Fibroblast of the conjunctiva (primary cell): ENCODE measurements around the gene REST.
A peak's percentile ranks its signal among the peaks of the same experiment; 100 is the strongest.
"Not testable (repeated sequence)": the region's sequence is repeated elsewhere in the genome, so short reads cannot be mapped to it uniquely, and the experiment has no call there.

ENCODE experiments used
- DNase-seq: peaks from one replicate; pipeline ENCODE4 v3.0.0-alpha.2; 2010; ENCODE audit warnings: low read depth

The REST gene, protein sequence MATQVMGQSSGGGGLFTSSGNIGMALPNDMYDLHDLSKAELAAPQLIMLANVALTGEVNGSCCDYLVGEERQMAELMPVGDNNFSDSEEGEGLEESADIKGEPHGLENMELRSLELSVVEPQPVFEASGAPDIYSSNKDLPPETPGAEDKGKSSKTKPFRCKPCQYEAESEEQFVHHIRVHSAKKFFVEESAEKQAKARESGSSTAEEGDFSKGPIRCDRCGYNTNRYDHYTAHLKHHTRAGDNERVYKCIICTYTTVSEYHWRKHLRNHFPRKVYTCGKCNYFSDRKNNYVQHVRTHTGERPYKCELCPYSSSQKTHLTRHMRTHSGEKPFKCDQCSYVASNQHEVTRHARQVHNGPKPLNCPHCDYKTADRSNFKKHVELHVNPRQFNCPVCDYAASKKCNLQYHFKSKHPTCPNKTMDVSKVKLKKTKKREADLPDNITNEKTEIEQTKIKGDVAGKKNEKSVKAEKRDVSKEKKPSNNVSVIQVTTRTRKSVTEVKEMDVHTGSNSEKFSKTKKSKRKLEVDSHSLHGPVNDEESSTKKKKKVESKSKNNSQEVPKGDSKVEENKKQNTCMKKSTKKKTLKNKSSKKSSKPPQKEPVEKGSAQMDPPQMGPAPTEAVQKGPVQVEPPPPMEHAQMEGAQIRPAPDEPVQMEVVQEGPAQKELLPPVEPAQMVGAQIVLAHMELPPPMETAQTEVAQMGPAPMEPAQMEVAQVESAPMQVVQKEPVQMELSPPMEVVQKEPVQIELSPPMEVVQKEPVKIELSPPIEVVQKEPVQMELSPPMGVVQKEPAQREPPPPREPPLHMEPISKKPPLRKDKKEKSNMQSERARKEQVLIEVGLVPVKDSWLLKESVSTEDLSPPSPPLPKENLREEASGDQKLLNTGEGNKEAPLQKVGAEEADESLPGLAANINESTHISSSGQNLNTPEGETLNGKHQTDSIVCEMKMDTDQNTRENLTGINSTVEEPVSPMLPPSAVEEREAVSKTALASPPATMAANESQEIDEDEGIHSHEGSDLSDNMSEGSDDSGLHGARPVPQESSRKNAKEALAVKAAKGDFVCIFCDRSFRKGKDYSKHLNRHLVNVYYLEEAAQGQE

DNA sequence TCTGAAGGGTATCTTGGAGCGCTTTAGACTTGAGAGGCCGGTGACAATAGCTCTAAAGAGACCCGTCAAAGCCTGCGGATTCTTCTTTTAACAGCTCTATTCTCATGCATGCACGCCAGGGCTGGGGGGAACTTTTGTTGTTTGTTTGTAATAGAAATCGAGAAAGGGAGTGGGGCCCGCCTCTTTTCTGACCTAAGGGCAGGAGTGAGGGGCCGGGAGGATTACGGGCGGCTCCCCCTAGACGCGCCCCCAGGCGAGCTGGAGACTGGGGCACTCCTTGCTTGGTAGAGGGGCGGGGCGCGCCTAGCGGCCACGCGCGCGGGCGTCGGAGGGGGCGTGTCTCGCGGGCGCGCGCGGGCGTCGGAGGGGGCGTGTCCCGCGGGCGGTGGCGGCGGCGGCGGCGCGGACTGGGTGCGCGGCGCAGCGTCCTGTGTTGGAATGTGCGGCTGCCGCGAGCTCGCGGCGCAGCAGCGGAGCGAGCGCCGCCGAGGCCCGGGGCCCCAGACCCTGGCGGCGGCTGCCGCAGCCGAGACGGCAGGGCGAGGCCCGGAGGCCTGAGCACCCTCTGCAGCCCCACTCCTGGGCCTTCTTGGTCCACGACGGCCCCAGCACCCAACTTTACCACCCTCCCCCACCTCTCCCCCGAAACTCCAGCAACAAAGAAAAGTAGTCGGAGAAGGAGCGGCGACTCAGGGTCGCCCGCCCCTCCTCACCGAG, at the start of gene REST:
TSS of gene REST (plus strand) at position 412 of the 717 bp plus-strand sequence. CDS start 2,739 bp downstream, outside the sequence.
- DNase-seq = no peak

GRCh38 chr4:56859841-56860240, 47.9 kb upstream of the REST start:
- no peak for DNase-seq

- no peak for DNase-seq
Measured at GRCh38 chr4:56860781-56861180, 46.9 kb upstream of the REST start.

- DNase-seq = no peak
Measured at GRCh38 chr4:56861360-56861759, 46.3 kb upstream of the REST start.

DNA sequence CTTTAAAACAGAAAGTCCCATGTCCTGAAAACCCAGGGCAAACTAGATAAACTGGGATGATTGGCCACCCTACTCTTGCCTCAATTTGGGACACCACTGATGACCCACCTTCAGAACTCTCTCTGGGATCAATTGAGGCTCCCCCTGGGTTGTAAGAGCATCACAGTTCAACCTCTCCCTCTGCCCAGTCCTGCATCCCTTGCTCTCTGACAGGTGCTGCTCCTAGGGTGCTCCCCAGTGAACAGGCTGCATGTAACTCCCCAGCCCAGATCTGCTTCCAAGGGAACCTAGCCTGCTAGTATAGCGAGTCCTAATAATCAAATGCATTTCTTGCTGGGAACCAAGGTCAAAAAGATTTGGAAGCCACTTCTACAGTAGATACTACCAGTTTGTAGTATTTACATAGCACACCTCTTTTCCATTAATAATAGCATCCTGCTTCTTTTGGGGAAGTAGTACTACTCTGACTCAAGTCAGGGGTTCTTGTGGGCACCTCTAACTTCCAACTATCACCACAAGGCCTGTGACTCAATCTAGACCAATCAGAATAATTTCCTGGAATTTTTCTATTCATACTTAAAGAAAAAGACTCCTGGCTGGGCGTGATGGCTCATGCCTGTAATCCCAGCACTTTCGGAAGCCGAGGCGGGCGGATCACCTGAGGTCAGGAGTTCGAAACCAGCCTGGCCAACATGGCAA, 44.1 kb upstream of the REST start:
- DNase-seq = no peak

- peak; percentile 84 for DNase-seq
Measured at GRCh38 chr4:56870946-56871345, 36.8 kb upstream of the REST start.

DNA sequence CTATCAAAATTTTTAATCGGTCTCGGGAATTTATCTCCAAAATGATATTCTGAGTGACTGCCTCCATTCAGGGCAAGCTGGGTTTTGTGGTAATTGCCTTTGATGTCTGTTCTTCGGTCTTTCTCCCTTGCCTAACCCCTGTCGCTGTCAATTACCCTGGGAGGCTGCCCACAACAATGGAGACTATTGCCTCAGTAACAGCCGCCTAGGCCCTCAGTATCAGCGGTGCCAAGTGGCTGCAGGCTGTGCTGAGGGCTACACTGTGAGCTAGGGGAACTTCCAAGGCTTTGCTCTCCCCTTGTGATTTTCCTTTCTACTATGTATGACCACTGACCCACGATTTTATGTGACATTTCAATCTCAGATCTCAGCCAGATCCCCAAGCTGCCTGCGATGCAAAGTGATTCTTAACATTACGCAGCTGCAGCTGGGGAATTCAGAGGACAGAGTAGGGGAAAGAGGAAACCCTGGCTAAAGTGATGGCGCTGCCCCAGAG, 36.3 kb upstream of the REST start:
- DNase-seq = peak; percentile 37

DNA sequence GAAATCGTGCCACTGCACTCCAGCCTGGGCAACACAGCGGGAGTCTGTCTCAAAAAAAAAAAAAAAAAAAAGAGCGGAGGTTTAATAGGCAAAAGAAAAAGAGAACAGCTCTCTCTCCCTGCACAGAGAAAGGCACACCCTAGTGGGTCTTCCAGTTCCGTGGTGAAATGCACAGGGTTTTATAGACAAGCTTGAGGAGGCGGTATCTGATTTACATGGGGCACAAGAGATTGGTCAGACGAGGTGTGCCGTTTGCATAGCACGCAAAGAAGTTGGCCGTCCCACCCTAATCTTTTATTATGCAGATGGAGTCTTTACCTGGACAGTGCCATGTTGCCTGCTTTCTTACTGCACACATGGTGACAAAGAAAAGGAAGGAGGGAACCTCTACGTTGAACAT, 33.5 kb upstream of the REST start:
- no peak for DNase-seq

- no peak for DNase-seq
Measured at GRCh38 chr4:56874923-56875322, 32.8 kb upstream of the REST start.

GRCh38 chr4:56876264-56876663, 31.4 kb upstream of the REST start:
- DNase-seq = no peak

DNA sequence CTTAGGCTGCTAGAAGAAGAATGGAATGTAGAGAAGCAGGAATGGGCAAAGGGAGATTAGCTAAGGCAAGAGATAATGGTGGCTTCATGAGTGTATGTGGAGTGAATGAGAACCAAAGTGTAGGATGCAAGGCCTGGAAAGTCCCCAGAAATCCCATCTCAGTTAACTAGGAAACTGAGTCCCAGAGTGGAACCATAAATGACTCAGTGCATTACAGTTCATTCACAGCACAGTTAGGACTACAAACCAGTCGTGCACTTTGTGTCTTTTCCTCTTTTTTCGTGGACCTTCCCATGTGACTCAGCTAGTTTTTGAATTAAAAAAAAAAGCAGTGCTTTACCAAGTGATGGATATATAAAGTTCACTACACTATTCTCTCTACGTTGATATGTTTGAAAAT, 27.7 kb upstream of the REST start:
- DNase-seq = no peak

- no peak for DNase-seq
Measured at GRCh38 chr4:56880572-56880971, 27.1 kb upstream of the REST start.

GRCh38 chr4:56884511-56884910, 23.2 kb upstream of the REST start:
- not testable (repeated sequence) for DNase-seq

GRCh38 chr4:56892691-56893090, 15.0 kb upstream of the REST start:
- DNase-seq = no peak

DNA sequence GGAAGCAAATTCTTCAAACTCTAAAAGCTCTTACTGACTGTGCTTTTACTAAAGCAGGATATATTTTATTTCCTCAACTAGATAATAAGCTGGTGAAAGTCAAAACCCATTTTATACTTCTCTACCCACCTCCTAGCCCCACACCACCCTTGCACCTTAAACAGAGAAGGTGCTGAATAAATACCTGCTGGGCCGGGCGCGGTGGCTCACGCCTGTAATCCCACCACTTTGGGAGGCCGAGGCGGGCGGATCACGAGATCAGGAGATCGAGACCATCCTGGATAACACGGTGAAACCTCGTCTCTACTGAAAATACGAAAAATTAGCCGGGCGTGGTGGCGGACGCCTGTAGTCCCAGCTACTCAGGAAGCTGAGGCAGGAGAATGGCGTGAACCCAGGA, 9.9 kb upstream of the REST start:
- not testable (repeated sequence) for DNase-seq

DNA sequence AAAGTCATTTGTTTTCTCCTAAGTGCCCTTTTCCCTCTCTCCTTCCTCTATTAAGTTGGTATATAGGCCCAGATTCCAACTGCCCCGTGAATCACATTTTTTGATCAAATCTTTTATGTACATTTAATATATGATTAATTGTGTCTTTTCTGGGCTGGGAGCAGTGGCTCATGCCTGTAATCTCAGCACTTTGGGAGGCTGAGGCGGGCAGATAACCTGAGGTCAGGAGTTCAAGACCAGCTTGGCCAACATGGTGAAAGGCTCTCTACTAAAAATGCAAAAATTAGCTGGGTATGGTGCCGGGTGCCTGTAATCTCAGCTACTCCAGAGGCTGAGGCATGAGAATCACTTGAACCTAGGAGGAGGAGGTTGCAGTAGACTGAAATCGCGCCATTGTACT, 7.5 kb upstream of the REST start:
- not testable (repeated sequence) for DNase-seq

GRCh38 chr4:56902703-56903102, 5.0 kb upstream of the REST start:
- no peak for DNase-seq

- DNase-seq = no peak
Measured at GRCh38 chr4:56905796-56906195, 1.9 kb upstream of the REST start.

DNA sequence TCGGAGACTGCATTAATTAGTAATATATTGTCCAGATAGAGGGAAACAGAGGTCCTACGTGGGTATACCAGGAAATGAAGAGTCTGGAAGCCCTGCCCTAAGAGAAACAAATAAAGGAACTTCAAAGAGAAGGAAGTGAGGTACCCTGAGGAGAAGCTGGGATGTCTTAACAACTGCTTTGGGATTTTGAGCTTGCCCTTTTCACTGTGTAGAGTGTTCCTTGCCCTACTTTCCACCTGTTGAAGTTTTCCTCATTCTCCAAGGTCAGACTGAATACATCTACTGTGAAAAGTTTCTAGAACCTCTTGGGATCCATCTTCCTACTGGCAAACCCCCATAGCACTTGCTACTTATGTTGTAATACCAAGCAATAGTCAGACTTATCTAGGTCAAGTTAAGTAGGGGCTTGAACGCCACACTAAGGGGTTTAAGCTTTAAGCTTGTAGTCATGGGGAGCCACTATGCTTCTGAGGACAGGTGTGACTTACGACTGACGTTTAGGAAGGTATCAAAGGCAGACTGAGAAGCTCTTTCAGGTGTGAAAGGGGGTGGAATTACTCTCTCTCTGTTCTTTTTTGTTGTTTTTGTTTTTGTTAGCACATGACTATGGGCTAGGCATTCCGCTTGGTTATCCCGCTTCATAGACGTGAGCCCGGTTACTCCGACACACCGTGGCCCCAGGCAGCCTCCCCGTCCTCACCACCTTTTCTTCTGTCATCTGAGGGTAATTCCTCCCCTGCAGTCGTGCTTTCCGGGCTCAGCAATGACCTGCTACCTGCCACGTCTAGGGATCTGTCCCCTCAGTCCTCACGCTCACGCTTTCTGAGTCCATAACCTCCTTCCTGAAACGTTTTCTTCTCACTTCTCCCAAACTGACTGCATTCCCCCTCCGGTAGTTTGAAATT, 959 bp upstream of the REST start:
- DNase-seq = no peak
